ENCODE results near the gene CCT7.
"Not testable (repeated sequence)": the region's sequence is repeated elsewhere in the genome, so short reads cannot be mapped to it uniquely, and the experiment has no call there.

CCT7 gene

GRCh38 chr2:73254343-73255006 is 20.4 kb downstream of the CCT7 start:
- DNase-seq (ENCODE audit: low read depth in 2 of 3, low spot score in 1 of 3), result no peak

- DNase-seq (ENCODE audit: low read depth in 2 of 3, low spot score in 1 of 3), result no peak
Measured at GRCh38 chr2:73255007-73255644, 21.0 kb downstream of the CCT7 start.

GRCh38 chr2:73255907-73256617 is 22.0 kb downstream of the CCT7 start:
- no peak for DNase-seq (ENCODE audit: low read depth in 2 of 3, low spot score in 1 of 3)

GRCh38 chr2:73256618-73256922 is 22.5 kb downstream of the CCT7 start:
- DNase-seq (ENCODE audit: low read depth in 2 of 3, low spot score in 1 of 3), result no peak

GRCh38 chr2:73257021-73257420 is 22.9 kb downstream of the CCT7 start:
- DNase-seq (ENCODE audit: low read depth in 2 of 3, low spot score in 1 of 3), result no peak

GRCh38 chr2:73257425-73258125 is 23.5 kb downstream of the CCT7 start:
- DNase-seq (ENCODE audit: low read depth in 2 of 3, low spot score in 1 of 3), result no peak

- no peak for DNase-seq (ENCODE audit: low read depth in 2 of 3, low spot score in 1 of 3)
Measured at GRCh38 chr2:73258186-73258912, 24.2 kb downstream of the CCT7 start.

GRCh38 chr2:73258913-73259215 is 24.8 kb downstream of the CCT7 start:
- no peak for DNase-seq (ENCODE audit: low read depth in 2 of 3, low spot score in 1 of 3)

GRCh38 chr2:73259276-73259675 is 25.2 kb downstream of the CCT7 start:
- DNase-seq (ENCODE audit: low read depth in 2 of 3, low spot score in 1 of 3), result no peak

- DNase-seq (ENCODE audit: low read depth in 2 of 3, low spot score in 1 of 3), result no peak
Measured at GRCh38 chr2:73259704-73260337, 25.7 kb downstream of the CCT7 start.

GRCh38 chr2:73260338-73260984 is 26.4 kb downstream of the CCT7 start:
- no peak for DNase-seq (ENCODE audit: low read depth in 2 of 3, low spot score in 1 of 3)

- no peak for DNase-seq (ENCODE audit: low read depth in 2 of 3, low spot score in 1 of 3)
Measured at GRCh38 chr2:73262108-73262651, 28.1 kb downstream of the CCT7 start.

- DNase-seq (ENCODE audit: low read depth in 2 of 3, low spot score in 1 of 3), result not testable (repeated sequence)
Measured at GRCh38 chr2:73262691-73263429, 28.8 kb downstream of the CCT7 start.

- no peak for DNase-seq (ENCODE audit: low read depth in 2 of 3, low spot score in 1 of 3)
Measured at GRCh38 chr2:73263540-73264331, 29.6 kb downstream of the CCT7 start.

- no peak for DNase-seq (ENCODE audit: low read depth in 2 of 3, low spot score in 1 of 3)
Measured at GRCh38 chr2:73264332-73264606, 30.2 kb downstream of the CCT7 start.

GRCh38 chr2:73264783-73265182 is 30.7 kb downstream of the CCT7 start:
- no peak for DNase-seq (ENCODE audit: low read depth in 2 of 3, low spot score in 1 of 3)

- DNase-seq (ENCODE audit: low read depth in 2 of 3, low spot score in 1 of 3), result no peak
Measured at GRCh38 chr2:73265298-73266060, 31.4 kb downstream of the CCT7 start.

Data from stimulated activated CD4-positive, alpha-beta T cell treated with anti-CD3 and anti-CD28 coated beads, Interleukin-12 subunit alpha, Interleukin-12 subunit beta, amount 100 ng/mL, for 48 hours (primary cell).